ENCODE measurements around the gene DUOX1.

DNA sequence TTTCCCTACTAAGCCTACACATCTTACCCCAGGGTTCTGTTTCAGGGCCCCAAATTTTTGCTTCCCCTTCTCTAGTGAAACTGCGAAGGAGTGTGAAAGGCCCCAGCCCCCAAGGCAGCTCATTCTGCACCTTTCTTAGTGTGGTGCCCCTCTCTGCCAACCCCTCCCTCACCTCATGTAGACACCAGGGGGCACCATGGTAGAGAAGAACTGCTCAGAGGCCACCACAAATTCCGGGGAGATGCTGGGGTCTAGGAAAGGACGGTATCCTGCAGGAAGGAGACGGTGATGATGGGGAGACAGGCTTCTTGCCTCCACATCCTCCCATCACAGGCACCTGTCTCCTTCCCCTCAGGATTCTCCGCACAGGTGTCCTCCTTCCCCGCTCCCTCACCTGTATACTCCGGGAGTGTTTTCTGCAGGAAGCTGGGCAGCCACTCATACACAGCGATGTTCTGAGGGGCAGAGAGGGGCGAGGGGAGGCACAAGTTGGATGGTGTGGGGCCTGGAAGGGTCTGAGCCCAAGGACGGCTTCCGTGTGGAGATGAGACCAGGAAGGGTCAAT is 19.5 kb upstream of the DUOX1 start:
- TF ChIP-seq, protein P1, sequence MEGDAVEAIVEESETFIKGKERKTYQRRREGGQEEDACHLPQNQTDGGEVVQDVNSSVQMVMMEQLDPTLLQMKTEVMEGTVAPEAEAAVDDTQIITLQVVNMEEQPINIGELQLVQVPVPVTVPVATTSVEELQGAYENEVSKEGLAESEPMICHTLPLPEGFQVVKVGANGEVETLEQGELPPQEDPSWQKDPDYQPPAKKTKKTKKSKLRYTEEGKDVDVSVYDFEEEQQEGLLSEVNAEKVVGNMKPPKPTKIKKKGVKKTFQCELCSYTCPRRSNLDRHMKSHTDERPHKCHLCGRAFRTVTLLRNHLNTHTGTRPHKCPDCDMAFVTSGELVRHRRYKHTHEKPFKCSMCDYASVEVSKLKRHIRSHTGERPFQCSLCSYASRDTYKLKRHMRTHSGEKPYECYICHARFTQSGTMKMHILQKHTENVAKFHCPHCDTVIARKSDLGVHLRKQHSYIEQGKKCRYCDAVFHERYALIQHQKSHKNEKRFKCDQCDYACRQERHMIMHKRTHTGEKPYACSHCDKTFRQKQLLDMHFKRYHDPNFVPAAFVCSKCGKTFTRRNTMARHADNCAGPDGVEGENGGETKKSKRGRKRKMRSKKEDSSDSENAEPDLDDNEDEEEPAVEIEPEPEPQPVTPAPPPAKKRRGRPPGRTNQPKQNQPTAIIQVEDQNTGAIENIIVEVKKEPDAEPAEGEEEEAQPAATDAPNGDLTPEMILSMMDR (IDR thresholded peaks at IDR 0.05), result peak in 1 of 6 experiments; percentile 7
- no peak for TF ChIP-seq POLR2A (IDR thresholded peaks at IDR 0.05)
